ENCODE results near the gene SEC16A.
"Not testable (repeated sequence)": the region's sequence is repeated elsewhere in the genome, so short reads cannot be mapped to it uniquely, and the experiment has no call there.

SEC16A gene

GRCh38 chr9:136422876-136423275 lies 60.0 kb downstream of the SEC16A start:
- DNase-seq, result no peak

- no peak for DNase-seq
Observed at GRCh38 chr9:136421791-136422190, 61.0 kb downstream of the SEC16A start.

GRCh38 chr9:136419092-136419420 lies 63.8 kb downstream of the SEC16A start:
- no peak for DNase-seq

GRCh38 chr9:136418182-136419091 lies 64.4 kb downstream of the SEC16A start:
- DNase-seq, result no peak

- DNase-seq, result no peak
Observed at GRCh38 chr9:136416914-136417313, 65.9 kb downstream of the SEC16A start.

- no peak for DNase-seq
Observed at GRCh38 chr9:136416427-136416826, 66.4 kb downstream of the SEC16A start.

- DNase-seq, result no peak
Observed at GRCh38 chr9:136412962-136413361, 69.9 kb downstream of the SEC16A start.

- no peak for DNase-seq
Observed at GRCh38 chr9:136411378-136411777, 71.5 kb downstream of the SEC16A start.

GRCh38 chr9:136410500-136411287 lies 72.1 kb downstream of the SEC16A start, which contains the start of the genes ENTR1 and PMPCA:
Gene ENTR1, minus strand, starts transcription at chr9:136410614. Its CDS starts 217 bp downstream, at chr9:136410397.
Gene PMPCA, plus strand, starts transcription at chr9:136410658. Its CDS starts 11 bp downstream, at chr9:136410669.
- DNase-seq, result peak; percentile 92

- no peak for DNase-seq
Observed at GRCh38 chr9:136409557-136410455, 73.0 kb downstream of the SEC16A start.

- DNase-seq, result no peak
Observed at GRCh38 chr9:136407911-136408310, 74.9 kb downstream of the SEC16A start.

GRCh38 chr9:136407061-136407460 lies 75.8 kb downstream of the SEC16A start:
- DNase-seq, result not testable (repeated sequence)

GRCh38 chr9:136405904-136406303 lies 76.9 kb downstream of the SEC16A start:
- DNase-seq, result not testable (repeated sequence)

GRCh38 chr9:136405481-136405880 lies 77.4 kb downstream of the SEC16A start:
- DNase-seq, result no peak

- DNase-seq, result no peak
Observed at GRCh38 chr9:136404801-136405136, 78.1 kb downstream of the SEC16A start.

- no peak for DNase-seq
Observed at GRCh38 chr9:136403915-136404800, 78.7 kb downstream of the SEC16A start.

GRCh38 chr9:136403538-136403914 lies 79.3 kb downstream of the SEC16A start:
- no peak for DNase-seq

- DNase-seq, result no peak
Observed at GRCh38 chr9:136402067-136402466, 80.8 kb downstream of the SEC16A start.

- no peak for DNase-seq
Observed at GRCh38 chr9:136401173-136401922, 81.5 kb downstream of the SEC16A start.

GRCh38 chr9:136400038-136400834 lies 82.6 kb downstream of the SEC16A start, which contains the start of gene SNAPC4:
Gene SNAPC4, minus strand, starts transcription at chr9:136400170. Its CDS starts 1,742 bp downstream, at chr9:136398428.
- DNase-seq, result peak; percentile 88
